ENCODE data around the gene ENOX1.

DNA sequence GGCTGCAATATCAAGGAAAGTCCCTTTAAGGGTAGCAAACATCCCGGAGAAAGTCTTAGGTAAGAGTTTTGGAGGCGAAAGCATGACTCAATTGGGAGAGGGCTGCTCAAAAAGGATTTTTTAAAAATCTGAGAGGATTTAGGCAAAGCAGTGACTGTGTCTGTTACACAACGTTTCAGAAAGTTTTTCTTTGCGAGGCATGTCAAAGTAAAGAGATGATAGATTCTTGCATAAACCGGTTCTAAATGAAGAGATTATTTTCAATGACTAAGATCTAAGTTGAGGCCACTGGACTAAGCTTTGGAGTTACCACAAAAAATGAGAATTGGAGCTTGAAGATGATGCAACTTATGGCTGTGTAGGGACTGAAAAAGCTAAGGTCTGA lies 43.7 kb upstream of the ENOX1 start:
- TF ChIP-seq CTCF (IDR thresholded peaks at IDR 0.05; ENCODE audit: low read depth, low read length) (no peak), EZH2phosphoT487 (IDR thresholded peaks at IDR 0.05; ENCODE audit: low read depth) (no peak)
